GM12801 (cell line): ENCODE measurements around the gene CTSD.

ENCODE experiments used
- TF ChIP-seq, protein P1 (sequence below): IDR thresholded peaks from one replicate; pipeline ENCODE4 v1.5.1; 2011; ENCODE audit warnings: control low read depth; ENCODE audit not compliant: insufficient read length; ENCODE audit errors: extremely low read depth

CTSD gene

GRCh38 chr11:1774886-1775285, 11.2 kb upstream of the CTSD start:
- TF ChIP-seq, protein P1, sequence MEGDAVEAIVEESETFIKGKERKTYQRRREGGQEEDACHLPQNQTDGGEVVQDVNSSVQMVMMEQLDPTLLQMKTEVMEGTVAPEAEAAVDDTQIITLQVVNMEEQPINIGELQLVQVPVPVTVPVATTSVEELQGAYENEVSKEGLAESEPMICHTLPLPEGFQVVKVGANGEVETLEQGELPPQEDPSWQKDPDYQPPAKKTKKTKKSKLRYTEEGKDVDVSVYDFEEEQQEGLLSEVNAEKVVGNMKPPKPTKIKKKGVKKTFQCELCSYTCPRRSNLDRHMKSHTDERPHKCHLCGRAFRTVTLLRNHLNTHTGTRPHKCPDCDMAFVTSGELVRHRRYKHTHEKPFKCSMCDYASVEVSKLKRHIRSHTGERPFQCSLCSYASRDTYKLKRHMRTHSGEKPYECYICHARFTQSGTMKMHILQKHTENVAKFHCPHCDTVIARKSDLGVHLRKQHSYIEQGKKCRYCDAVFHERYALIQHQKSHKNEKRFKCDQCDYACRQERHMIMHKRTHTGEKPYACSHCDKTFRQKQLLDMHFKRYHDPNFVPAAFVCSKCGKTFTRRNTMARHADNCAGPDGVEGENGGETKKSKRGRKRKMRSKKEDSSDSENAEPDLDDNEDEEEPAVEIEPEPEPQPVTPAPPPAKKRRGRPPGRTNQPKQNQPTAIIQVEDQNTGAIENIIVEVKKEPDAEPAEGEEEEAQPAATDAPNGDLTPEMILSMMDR: no peak

DNA sequence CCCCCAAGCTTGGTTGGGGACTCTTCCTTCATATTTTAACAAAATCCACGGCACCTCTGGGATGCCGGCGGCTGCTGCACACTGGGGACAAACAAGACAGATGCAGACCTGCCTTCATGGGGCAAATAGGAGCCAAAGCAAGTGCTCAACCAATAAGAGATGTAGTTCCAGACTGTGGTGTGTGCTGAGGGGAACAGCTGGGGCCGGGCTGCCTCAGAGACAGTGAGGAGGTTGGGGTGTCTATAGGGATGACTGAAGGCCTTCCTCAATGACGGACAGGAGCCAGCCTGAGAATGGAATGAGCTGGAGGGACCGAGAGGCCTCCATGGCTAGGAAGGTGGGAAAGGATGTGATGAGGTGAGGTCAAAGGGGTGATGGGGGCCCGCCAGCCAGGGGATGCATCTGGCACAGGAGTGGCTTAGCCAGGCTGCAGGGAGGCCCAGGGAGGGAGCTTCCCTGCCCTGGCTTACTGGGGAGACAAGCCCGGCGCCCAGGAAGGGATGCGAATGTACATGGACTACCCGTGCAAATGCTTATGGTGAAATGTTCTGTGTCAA, 10.3 kb upstream of the CTSD start:
- TF ChIP-seq, protein P1: no peak

DNA sequence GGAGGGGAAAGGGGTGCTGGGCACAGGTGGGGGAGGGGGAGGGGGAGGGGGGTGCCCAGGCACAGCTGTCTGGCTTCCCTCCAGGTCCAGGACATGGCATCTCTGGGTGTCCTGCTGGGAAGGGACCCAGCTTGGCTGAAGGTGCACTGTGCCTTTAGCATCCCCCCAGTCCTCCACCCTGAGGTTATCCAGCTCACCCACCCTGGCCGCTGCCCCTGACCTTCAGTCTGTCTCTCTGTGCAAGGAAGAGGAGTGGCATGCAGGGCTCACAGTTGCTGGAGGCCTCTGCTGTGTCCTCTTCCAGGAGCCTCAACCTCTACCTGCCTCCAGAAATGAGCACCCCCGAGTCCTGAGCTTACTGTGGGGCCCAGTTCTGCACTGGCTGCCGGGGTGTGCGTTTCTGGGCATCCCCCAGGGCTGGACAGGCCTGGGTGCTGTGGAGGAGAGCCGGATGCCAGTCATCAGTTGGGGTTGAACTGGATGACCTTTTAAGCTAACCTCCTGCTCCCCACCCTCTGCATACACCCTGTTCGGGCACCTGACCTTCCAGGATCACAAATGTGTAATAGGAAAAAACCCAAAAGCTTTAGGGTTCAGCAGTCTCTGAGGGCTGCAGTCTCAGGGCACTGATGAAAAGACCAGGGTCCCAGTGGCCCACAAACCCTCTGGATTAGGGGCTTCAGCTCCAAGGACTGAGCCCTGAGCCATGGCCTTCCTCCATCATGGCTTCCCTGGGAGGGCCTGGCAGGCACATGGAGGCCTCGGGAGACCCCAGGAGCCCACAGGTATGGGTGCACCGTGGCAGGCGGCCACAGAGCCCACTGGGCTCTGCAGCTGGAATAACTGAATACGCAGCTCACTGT, 9.6 kb upstream of the CTSD start:
- TF ChIP-seq, protein P1: no peak

DNA sequence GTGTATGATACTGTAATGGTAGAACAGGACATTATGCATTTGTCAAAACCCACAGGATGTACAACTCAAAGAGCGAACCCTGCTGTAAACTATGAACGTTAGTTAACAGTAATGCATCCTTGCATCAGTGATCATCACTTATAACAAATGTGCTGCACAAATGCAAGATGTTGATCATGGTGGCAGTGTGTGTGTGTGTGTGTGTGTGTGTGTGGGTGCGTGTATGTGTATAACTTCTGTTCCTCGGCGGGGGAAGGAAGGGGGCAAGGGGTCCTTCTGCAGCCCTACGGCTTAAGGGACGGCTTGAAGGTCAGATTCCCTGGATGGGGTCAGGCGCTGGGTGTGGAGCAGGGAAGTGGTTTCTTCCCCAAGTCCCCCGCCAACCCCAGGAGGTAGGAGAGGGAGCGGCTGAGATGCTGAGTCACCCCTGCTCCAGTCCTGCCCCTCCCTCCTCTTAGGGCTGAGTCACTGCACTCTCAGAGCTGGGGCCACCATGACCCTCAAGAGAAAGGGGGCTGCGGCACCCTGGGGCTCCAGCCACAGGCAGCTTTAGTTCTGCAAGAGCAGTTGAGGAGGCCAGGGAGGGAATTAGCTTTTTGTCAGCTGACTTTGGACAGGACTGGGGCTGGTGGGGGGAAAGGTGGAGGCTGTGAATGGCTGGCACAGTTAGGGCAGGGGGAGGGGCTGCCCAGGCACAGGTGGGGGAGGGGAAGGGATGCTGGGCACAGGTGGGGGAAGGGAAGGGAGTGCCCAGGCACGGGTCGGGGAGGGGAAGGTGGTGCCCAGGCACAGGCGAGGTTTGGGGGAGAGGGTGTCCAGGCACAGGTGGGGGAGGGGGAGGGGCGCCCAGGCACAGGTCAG, 8.8 kb upstream of the CTSD start:
- TF ChIP-seq, protein P1: no peak

- TF ChIP-seq, protein P1: no peak
Observed at GRCh38 chr11:1771700-1772099, 8.0 kb upstream of the CTSD start.

GRCh38 chr11:1771273-1771672, 7.5 kb upstream of the CTSD start:
- TF ChIP-seq, protein P1: no peak

DNA sequence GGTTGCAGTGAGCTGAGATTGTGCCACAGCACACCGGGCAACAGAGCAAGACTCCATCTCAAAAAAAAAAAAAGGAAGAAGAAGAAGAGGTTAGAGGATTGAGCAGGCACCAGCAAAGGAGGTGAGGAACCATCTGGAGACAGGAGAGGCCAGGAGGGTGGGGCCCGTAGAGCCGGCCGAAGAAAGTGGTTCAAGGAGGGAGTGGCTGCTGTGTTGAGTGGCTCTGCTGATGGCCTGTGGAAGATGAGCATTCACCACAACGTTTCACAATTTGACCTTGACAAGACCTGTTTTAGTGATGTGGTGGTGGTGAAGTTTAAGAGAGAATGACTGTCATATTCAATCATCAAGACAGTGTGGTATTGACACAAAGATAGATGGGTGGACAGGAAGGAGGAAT, 6.8 kb upstream of the CTSD start:
- TF ChIP-seq, protein P1: no peak
